ENCODE results near the gene NAA30.

NAA30 gene

DNA sequence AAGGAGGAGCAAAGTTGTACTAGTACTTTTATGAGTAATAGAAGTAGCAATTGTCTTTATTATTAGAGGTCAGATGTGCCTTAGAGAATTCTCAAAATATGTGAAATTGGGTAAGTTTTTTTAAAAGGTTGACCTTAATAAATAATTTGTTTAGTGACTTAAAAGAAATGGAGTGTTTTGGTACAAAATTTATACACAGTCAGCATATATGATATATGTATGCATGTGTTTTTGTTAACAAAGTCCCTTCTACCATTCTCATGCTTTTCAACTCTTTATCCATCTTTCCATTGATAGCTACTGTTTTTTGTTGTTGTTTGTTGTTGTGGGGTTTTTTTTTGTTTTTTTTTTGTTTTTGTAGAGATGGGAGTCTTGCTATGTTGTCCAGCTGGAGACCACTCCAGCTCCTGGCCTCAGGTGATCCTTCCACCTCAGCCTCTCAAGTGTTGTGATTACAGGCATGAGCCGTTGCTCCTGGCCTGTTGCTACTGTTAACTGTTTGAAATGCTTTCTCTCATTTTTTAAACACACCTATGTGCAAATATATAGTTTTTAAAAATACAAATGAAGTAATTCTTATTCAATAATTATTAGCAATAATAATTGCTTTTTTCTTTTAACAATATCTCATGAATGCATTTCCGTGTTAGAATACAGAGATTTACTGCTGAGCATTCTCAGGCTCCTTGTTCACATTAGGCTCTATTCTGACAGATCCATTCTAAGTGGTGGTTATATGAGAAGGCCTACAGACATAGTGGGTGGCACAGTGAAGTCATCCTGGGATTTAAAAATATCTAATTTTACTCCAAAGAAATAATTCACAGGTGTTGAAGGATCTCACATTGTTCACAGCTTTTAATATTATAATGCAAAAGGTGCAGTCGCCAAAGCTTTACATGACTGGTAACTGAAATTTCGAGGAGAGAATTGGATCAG, 10.4 kb downstream of the NAA30 start:
- no peak for DNase-seq

DNA sequence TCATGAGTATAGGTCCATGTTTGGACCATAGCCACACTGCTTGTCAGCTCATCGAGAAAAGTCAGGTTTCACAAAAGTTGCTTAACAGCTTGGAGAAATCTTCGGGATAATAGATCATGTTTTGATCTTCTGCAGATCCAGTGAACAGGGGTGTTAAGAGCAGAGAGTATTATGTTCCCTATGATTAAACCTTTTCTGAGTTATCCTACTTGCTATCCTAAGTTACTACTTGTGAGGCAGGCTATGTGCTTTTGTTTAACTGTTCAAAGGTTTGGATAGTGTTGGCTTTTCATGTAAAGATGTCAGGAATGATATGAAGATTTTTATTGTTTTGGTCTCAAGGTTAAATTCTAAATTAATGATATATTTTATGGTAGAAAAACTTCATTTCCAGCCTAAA, 11.1 kb downstream of the NAA30 start:
- DNase-seq: no peak

DNA sequence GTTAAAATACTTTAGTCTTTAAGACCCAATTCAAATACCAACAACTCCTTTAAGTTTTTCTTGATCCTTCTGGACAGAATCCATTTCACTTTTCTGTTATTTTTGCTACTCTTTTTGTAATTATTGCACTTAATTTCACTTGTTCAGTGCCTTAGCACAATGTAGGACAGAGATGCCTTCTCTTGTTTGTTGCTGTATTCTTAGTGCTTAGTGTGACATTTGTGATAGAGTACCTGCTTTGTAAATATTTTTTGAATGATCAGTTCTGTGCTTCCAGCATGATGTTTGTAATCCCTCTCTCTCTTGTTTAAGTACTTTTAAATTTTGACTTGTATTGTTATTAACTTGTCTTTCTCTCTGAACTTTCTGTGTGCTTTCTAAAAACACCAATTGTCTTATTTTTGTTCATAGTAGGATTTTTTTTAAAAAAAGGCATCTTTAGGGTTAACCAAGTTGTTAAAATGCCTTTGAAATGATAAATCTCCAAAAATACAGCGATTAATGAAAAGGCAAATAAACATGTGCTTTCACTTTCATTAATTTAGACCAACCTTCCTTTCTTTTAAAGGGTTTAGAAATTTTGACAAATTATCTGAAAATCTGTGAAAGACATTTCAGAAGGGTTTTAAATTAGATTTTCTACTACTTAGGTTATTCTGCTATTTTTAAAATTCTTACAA, 11.9 kb downstream of the NAA30 start:
- no peak for DNase-seq

DNA sequence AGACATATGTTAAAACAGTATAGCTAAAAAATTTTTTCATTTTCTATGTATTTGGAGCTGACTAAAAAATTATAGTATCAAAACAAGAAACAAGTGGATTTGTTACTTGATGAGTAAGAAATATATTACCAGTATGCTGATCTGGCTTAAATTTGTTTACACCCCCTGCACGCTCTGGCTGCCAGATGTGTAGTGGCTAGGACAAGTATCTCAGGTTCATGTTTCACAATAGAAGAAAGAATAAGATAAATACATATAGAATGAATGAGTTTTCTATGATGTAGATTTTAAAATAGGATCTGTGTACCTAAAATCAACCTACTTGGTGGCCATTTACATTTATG, 13.1 kb downstream of the NAA30 start:
- DNase-seq: no peak

DNA sequence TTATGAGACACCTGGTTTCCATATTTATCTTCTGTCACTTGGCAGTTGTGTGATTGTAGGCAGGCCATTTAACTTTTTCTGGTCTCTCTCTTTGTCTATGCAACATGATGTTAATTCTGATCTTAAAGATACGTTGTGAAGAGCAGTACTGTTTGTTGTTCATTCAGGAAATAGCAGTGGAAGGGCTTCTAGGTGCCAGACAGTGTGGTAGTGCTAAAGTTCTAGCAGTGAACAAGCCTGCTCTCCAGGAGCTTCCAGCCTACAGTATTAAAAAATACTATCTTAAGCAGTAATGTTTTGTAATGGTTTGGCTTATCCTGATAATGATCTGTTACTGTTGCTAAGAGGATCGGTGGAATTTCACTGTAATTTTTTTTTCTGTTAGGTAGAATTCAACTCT, 15.2 kb downstream of the NAA30 start:
- no peak for DNase-seq

DNA sequence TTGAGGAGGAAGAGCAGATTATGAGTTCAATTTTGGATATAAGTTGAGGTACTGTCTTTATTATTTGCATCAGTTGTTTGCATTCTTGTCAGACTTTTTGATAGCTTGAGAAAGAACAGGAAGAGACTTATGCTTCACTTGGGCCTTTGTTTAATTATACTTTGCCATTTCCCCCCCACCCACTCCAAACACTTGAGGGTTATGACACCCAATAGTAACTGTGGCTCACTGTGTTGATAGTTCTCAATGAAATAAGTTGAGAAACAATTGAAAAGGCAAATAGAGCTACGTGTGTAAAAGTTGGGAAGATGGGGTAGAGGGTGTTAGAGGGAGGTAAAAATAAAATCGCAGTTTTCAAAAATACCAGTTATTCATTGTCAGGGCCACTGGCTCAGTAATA, 17.7 kb downstream of the NAA30 start:
- DNase-seq: no peak

DNA sequence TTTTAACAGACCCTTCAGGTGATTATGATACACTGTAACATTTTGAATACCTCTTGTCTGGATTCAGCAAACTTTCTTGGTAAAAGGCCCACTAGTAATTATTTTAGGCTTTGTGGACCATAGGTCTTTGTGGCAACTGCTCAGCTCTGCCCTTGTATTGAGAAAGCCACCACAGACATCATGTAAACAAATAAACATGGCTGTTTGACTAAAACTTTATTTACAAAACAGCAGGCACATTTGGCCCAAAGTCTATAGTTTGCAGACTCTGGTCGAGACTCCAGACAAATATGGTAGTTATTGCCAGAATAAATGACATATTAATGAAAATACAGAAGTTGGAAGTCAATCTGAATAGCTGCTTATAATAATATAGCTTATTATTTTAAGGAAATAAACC, 18.2 kb downstream of the NAA30 start:
- no peak for DNase-seq

DNA sequence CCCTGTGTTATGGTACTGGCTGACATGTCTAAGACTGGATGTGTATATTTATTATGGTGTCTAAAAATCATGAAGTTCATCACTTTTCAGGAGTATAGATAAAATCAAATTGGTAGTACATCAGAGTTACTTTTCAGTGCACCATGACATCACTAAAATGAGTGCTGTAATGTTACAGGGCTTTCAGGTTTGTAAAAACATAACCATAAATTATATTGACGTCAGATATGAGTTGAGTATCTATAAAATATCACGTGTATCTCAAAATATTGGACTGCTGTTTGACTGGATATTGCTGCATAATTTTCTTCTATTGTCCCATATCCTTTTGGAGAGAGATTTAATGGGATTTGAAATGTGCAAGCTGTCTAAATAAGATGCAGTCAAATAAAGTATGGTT, 22.0 kb downstream of the NAA30 start:
- DNase-seq: no peak

DNA sequence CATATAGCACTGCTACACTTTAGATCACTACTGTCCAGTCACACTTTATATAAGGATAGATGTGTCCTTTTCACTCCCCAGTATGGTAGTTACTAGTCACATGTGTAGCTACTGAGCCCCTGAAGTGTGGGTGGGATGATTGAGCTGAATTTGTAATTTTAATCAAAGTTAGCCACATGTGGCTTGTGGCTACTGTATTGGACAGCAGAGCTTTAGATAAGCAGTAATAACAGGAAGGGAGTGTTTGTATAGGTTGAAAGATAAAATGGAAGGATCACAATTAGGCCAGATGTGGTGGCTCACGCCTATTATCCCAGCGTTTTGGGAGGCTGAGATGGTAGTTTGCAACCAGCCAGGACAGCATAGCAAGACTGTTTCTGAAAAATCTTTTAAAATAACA, 23.5 kb downstream of the NAA30 start:
- DNase-seq: no peak

DNA sequence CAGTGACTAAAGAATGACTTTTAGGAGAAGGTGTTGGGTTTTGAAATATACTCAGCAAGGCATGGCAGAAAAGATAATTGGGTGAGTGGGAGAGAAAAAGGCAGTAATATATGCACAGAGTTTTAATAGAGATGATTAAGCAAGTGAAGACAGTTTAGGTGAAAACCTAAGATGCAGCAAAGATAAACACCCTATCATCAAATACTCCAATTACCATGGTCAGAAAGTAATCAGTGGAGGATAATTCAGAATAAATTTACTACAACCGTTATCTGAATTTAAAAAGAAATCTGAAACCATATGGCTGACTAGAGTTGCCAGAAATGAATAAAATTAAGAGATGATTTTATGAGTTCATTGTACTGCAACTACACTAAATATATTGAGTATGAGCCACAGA, 26.8 kb downstream of the NAA30 start:
- DNase-seq: no peak

DNA sequence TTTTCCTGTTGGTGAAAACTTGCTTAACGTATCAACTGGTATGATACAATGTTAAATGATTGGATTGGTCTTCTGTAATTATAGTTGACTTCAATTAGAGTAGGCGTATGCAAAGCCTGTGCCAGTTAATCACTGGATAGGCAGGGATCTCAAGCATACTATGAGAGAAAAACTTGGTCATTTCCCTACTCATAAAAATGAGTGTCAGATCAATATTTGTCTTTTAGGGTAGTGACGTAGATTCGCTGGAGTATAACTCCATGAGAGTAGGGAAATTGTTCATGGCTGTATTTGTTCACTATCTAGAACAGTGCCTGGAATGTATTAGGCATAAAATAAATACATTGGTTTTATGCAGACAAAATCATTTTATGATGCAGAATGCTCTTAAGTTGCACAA, 28.6 kb downstream of the NAA30 start:
- no peak for DNase-seq

DNA sequence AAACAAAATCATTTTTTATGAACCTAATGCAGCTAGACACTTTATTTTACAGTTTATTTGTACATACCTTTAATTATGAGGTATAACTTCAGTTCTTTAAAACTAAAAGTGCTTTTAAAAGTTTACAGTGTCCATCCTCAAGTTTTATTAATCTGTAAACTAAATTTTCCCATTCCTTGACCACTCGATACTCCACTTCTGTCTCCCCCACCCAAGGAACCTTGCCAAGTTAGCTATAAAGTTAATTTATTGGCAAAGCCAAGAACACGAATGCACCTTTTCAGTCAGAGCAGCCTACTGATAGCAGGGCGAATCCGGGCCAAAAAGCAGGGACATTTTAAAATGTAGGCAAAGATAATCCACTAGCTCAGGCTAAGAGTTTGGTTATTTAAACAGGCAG, 29.6 kb downstream of the NAA30 start:
- DNase-seq: no peak

DNA sequence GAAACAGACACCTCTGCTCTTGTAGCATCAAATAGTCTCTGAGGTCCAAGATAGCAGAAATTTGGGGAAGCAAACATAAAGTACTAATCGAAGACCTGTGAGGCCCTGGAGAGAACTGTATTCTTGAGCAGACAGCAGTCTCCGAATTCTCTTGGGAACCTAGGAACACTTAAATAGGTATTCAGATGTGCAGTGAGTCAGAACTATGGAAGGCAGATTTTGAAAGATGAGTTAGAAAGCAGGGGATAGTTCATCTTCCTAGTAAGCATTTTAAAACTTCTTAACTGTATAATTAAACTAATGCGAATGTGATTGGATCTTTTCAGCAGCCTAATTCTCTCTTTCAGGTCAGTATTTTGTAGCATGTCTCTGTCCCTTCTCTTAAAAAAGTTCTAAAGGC, 30.6 kb downstream of the NAA30 start:
- no peak for DNase-seq

DNA sequence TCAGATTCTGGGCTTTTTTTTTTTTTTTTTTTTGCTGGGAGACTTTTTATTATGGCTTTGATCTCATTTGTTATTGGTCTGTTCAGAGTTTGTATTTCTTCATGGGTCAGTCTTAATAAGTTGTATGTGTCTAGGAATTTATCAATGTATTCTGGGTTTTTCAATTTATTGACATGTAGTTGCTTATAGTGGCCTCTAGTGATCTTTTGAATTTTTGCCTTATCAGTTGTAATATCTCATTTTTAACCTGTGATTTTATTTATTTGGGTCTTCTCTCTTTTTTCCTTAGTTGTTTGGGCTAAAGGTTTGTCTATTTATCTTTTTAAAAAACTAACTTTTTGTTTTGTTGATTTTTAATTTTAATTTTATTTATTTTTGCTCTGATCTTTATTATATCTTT, 45.5 kb downstream of the NAA30 start:
- DNase-seq: no peak

DNA sequence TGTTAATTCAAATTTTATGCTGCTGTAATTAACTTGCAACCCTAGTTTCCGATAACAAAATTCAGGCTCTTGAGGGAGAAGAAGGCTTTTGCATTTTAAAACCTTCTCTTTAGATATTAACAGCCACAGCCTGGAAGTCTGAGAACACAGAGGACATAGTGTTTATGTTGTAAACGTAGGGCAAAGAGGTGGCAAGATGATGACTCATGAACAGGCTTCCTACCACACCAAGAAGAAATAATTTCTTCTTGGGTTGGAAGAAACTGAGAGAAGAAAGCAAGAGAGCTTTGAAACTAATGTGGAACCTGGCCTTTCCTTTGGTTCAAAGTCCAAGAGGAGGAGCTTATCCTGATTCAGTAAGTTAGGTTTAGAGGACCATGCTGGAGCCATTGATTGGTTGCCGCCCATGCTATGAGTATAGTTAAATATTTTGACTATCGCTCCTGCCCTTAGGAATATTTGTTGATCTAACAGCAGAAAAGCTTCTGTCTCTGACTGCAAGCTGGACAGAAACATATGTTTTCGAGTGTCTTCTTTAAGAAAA, 71.5 kb downstream of the NAA30 start:
- DNase-seq: no peak

DNA sequence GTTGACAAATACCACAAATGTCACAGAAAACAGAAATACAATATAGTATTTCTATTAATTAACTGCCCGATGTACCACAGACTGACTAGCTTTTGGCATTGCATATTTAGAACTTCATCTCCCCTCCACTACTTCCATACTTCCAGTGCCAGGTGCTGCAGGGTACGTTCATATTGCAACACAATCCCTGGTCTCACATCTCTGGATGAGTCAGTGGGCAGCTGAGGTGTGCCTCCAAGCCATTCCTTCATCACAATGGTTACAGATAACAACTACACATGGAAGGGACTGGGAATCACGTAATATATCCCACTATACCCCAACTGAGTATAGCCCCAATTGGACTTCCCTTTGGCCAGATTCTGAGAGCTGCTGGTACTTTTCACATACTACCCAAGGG, 72.2 kb downstream of the NAA30 start:
- no peak for DNase-seq

DNA sequence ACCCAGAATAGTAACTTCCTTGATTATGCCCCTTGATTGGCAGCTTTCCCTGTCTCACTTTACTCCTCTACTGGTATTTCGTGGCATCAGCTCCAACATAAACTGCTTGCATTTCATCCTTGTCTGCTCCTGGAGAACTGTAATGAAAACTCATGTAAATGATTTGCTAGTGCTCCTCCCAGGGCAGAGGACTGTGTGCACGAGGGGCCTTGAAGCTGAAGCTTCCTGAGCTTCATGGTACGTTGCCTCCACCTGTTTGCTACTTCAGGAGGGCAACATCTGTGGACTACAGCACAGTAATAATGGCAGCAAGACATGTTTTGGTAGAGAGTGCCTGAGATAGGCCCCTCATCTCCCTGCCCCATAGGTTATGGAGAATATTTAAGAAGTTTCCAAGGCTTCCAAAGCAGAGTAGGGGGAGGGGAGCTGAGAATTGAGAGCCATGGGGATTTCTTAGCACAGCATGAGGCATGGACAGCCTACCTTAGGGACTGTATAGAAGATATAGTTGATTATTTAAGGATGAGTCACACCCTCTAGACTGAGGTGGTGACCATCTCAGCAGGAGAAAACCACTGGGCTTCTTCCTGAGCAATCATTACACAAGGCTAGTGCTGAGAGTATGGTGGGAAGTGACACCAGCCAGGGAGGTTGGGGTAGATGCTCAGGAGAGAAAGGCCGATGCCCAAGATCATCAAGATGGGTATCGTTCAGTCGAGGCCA, 73.8 kb downstream of the NAA30 start:
- no peak for DNase-seq
